ENCODE measurements around the gene FRMD4A.
"Not testable (repeated sequence)": the region's sequence is repeated elsewhere in the genome, so short reads cannot be mapped to it uniquely, and the experiment has no call there.

The FRMD4A gene

GRCh38 chr10:13803566-13804554 lies 526.9 kb downstream of the FRMD4A start:
- no peak for DNase-seq

DNA sequence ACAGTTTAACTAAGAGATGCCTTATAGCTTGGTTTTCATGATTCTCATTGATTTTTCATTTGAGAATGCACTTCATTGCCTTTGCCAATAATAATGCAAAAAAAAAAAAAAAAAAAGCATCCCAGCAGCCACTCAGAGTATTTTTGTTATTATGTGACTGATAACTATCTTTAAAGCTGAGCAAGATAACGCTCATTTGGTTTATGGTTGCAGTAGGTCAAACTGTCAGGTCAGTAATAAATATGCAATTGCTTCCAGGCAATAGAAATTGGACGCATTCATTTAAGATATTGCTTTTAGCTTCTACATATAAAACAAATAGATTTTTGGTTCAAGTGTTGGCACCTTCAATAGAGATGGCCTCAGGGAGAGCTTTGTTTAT lies 528.8 kb downstream of the FRMD4A start:
- DNase-seq, result no peak

DNA sequence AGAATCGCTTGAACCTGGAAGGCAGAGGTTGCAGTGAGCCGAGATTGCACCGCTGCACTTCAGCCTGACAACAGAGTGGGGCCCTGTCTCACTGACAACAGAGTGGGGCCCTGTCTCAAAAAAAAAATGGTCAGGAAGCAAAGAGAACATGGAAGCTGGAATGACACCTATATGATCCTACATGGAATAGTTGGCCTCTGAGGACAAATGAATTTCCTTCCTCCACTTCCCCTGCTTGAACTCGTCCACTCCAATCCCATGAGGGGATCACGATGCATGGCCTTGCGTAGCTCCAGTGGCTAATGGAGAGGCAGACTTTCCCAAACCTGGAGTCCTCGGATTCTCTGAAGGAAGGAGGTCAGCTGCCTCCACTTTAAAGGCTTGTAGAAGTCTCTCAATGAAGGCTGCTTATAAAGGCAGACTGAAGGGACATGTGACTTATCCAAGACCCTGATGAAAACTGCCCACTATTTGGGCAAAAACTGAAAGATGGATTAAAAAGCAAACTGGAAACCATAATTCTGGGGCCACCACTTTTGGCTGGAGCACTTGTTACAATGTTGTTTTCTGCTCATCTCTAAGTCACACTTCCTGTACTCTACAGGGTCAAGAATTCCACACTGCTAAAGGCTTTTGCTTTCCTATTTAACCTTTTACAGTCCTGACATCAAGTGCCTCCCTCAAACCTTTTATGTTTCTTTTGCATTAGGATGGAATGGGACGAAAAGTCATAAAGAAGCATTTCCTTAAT lies 529.4 kb downstream of the FRMD4A start:
- DNase-seq, result no peak

DNA sequence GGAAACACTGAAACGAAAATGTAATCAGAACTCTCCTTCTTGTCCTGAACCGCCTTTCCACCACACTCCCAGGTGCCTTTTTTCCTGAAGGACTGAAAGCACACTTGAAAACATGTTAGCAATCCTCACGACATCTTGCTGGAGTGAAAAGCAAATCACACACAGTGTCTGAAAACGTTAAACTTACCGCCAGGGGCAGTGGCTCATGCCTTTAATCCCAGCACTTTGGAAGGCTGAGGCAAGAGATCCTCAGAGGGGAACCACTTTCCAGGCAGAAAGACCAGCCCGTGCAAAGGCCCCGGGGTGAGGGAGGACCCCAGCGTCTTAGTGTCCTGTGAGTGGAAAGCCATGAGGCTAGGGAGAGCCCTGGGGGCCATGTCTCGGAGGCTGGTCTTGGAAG lies 533.6 kb downstream of the FRMD4A start:
- no peak for DNase-seq

DNA sequence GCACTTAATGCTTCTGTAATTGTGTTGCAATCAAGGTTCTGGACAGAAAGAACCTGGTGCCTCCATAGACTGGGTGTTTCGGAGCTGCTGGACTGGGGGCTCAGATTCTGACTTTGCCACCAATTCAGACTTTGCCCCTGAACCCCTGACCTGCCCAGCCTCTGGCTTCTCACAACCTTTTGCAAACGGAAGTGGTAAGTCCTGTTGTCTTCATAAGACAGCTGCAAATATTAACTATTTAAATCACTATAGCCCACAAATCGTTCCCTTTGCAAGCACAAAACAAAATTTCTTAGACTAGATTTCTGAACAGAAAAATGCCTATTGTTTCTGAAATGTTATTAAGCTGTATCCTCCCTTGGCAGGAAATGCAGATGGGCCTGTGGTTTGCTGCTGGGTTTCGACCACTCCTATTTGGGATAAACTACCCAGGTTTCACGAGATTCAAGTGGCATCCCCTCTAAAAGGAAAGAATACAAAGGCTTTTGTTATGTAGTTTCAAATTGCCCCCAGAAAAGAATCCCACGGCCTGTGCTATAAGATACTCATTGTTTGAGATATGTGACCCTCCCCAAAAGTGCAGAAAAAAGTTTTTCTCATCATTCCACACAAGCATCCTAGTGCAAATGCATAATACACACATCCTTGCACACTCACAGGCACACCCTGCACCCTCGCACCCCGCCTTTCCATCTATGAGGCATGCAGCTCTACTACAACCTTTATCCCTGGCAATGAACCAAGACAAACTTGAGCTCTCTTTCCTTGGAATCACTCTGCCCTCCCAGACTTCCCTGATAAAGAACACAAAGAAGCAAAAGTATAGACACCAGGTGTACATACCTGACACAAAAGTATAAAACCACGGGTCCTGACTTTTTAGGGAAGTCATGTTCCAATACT lies 534.8 kb downstream of the FRMD4A start:
- DNase-seq, result no peak

DNA sequence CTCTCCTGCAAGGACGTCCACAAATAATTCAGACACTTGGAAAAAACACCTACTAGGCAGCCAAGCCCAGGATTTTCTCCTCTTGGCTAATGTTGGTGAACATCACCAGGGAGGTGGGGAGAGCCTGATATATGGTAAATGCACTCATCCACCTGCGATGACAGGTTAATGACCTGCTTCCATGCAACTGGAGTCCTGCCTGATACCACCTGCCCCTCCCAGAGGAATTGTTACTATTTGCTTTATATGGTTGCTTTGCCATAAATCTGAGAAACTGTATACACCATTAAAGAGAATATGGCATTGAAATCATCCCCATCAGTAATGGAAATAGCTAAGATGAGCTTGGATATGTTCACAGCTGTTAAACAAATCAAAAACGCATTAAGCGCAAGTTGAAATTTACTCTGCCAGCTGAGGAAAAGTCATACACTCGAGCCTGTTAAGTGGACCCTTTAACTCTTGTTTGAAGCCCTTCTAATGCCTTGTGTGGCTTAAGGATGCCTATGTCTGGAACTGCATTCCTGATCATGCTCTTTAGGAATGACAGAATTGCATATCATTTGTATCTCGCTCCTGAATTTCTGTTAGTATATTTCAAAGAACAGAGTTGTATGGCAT lies 535.6 kb downstream of the FRMD4A start:
- no peak for DNase-seq

DNA sequence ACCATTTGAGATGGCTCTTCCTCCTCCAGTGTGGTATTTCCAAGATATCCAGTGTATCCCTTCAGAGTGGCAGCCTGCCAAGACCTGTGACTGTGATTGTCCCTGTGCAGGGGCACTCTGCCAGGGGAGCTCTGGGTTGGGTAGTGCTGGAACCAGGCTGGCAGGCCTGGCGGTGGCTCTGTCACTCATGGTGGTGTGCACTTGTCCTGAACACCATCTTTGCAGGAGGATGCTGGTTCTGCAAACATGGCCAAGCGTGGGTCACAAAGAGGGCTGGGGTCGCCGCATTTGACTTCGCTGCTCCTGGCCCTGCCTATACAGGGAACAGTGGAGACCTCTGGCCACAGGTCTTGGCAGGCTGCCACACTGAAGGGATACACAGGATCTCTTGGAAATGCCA lies 538.7 kb downstream of the FRMD4A start:
- no peak for DNase-seq

DNA sequence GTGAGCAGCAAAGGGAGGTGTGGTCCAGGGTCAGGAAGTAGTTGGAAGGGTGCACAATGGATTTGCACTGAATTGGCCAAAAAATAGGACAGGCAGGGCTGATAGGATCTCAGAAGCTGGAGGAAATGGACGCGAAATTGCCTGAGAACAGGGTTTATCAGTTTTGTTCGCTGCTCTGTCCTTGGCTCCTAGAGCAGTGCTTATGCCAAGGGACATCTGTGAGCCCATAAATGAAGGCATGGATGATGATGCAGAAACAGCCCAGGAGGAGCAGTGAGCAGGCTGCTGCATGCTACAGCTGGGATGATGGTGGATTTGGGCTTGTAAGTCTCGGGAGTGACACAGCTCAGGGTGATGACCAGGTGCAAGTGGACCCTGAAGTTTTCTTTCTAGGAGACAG lies 539.2 kb downstream of the FRMD4A start:
- DNase-seq, result no peak

DNA sequence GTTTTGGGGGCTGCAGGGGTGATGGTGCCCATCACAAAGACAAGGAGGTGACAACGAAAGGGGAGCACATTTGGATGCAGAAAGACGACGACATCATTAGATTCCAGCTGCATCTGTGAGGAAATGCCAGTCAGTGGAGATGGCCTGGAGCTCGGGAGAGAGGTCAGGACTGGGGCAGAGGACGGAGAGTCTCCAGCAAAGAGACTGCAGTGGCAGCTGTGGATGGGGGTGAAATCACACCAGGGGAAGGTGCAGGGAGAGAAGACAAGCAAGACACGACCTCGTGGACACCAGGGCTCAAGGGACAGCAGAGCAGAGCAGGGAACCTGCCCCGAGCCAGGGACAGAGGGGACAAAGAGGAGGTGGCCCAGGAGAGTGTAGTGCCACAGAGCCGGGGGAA lies 540.5 kb downstream of the FRMD4A start:
- no peak for DNase-seq

DNA sequence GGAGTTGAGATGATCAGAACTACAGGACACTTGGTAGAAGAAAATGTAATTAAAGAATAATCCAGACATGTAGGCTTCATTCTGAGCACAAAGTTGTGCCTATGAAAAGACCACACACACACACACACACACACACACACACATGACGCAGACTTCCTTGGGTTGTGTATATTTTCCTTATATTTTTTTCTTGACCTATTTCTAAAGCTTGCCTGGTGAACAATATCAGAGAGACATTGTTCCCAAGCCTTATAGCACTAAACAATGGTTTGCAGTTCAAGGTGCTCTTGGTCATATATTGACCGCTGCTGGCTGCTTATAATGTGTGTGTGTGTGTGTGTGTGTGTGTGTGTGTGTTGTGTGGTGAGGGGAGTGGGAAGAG lies 541.3 kb downstream of the FRMD4A start:
- no peak for DNase-seq

DNA sequence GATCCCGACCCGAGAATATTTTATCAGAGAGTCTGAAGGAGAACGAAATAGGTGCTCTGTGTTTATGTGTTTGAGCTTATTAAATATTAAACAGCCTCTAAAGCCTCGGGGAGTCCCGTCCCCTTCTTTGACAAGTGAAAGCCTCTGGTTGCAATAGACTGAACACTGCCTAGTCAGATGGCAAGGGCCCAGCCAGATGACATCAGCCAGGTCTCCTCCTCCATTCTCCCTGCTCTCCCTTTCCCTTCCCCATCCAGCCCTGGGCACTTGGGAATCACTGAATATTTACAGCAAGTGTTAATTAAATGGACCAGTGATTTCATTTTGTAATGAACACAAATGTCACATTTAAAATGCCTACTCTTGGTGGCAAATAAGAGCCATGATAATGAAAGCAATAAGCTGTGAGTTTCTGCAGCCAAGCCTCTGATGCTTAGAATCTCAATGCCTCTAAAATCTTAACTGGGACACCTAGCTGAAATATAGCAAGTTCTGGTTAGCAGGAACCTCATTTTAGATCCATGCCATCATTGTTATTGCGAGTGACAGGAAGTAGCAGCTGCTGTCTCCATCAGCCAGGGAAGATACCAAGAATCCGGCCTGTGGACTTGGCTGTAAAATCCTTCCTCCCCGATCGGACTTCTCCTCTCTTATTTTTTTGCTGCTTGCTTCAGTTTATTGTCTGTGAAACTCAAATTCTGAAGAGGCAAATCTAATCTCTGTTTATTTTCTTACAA lies 541.8 kb downstream of the FRMD4A start:
- no peak for DNase-seq

DNA sequence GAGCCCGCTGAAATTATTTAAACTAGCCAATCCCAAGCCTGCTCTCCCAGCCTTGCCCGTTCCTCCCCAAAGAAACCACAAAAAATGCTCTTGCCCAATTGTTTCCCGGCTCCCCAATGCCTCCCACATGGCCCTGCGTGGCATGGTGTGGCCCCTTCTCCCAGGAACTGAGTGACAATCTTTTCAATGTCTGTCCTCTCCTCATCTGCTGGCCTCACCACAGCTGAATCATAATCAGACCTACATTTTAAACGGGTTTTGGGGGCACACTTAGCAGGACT lies 542.5 kb downstream of the FRMD4A start:
- DNase-seq, result no peak

DNA sequence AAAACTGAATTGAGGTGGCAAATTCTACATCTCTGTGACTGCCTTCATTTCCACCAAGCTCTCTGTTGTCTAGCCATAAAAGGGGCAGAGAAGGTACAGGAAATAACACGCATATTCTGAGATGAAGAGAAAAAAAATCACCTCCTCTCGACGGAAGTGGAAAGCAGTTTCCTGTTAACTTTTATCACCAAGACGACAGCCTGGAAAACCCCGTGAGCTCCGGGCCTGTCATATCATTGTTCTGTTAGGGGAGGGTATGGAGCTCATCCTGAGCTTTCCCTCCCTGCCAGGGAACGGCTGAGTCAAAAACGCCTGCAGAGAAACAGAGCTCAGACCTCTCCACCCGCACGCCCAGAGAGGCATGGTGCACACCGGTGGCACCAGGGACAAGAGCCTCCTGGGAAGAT lies 543.7 kb downstream of the FRMD4A start:
- peak; percentile 91 for DNase-seq

DNA sequence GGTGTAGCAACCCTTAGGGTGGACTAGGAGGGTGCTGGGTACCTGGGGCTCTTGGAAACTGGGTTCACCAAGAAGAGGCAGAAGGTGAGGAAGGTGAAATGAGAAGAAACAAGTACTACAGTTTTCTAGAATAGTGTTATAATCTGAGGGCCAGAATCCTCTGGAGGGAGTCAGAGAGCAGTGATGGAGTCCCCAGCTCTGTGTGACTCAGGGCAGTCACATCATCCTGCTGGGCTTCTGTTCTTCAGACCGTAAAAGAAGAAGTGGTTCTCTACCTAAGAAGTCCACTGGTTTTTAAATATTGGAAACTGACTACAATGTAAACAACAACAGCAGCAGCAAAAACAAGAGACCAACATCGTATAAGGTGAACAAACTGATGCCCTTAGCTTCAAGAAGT lies 546.7 kb downstream of the FRMD4A start:
- peak; percentile 28 for DNase-seq

DNA sequence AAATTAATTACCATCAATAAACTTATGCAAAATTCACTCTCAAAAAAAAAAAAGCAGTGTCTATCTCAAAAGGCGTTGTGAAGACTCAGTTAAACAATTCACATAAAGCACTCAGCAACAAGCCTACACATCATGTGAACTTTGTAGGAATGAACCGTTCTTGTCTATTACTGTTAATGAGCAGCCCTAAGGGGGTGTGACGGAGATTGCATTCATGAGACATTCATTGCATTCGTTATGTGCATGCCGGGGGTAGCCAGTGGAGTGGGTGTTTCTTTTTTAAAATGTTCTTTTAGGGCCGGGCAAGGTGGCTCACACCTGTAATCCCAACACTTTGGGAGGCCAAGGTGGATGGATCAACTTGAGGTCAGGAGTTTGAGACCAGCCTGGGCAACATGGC lies 551.0 kb downstream of the FRMD4A start:
- no peak for DNase-seq

- DNase-seq, result not testable (repeated sequence)
Measured at GRCh38 chr10:13778693-13778960, 552.1 kb downstream of the FRMD4A start.

DNA sequence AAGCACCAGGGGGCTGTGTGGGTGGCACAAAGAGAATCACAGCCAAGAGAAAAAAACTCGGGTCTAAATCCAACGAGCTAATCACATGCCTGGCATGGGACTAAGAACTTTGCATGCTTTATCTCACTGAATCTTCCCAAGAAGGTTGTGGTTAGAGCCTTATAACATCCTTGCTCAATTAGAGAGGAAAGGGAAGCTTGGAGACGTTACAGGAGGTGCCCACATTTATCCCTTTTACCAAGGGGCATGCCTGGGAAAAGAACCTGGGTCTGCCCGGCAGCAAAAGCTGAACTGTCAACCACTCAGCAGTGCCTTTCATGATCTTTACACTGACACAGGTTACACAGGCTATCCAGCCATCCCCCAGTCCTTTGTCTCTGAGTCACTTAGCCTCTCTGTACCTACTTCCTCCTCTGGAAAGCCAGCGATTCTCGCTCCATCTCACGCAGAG lies 553.8 kb downstream of the FRMD4A start:
- DNase-seq, result no peak

DNA sequence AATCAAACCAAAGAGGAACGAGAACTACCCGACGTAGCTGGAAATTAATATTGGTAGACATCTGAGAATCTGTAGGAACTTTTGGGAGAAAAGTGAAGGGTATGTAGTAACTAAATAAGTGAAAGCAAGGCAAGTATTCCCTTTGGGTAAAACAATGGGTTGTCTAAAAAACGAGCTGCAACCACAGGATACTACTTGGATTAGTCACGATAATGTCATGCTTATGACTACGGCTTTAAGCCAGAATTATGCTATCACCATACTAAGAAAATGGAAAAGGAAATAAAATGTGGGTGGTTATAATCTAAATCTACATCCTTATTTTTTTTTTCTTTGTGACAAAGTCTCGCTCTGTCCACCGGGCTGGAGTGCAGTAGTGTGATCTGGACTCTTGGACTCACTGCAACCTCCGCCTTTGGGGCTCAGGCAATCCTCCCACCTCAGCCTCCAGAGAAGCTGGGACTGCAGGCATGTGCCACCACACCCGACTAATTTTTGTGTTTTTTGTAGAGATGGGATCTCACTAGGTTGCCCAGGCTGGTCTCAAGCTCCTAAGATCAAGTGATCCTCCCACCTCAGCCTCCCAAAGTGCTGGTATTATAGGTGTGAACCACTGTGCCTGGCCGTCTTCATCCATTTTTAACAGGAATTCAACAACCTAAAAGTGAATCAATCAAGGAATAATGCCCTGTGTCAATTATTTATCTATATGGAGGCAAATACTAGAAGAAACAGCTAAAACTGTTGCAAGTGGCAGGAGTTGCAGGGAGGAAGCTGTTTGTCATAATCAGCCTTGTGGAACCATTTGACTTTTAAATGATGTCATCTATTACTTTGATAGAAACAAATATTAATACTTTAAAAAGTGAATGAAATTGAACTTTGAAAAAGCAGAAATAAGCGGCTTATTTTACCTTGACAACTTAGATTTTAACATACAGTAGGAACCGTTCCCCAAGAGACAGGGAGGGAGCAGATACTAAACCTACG lies 554.6 kb downstream of the FRMD4A start:
- DNase-seq, result no peak

- DNase-seq, result no peak
Measured at GRCh38 chr10:13774303-13774893, 556.3 kb downstream of the FRMD4A start.

- no peak for DNase-seq
Measured at GRCh38 chr10:13773496-13774170, 557.1 kb downstream of the FRMD4A start.
